CD4-positive, alpha-beta T cell treated with Interferon gamma for 1 hour (primary cell): ENCODE data around the gene COL11A2.

Experiments
- DNase-seq: peaks from one replicate; pipeline ENCODE4 v3.0.0-alpha.2; 2020

Gene COL11A2

DNA sequence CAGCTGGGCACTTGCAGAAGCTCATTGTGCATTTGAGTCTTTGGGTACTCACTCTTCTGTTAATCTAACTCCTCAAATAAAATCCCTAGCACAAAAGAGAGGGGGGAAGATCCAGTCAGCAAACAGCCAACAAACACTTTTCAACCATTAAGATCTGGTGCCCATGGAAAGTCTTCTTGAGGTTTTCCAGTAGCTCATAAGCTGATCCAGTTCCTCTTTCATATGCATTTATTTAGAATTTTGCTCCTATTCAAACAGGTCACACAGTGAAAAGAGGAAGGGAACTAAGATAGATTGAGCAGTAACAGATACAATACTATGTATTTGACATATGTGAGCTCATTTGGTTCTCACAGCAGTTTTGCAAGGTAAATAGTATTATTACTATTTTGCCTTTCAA lies 77.9 kb downstream of the COL11A2 start:
- no peak for DNase-seq

DNA sequence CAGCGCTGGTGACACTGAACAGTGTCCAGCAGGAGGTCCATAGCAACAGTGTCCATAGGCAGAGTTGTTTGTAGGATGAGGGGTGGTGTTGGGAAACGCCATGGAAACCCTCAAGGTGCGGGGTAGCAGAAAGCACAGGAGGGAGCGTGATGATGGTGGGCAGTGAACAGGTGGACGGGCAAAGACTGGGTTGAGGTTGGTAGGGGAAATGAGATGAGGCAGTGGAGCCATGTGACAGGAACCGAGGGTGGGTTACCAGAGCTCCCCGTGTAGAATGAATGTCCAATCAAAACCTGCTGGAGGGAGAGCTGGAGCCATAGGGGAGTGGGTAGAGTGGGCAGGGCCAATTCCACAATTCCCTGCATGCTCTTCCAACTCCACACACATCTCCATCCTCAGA lies 78.5 kb downstream of the COL11A2 start:
- no peak for DNase-seq
